NOMO-1 (cell line): ENCODE results near the gene SF3B6.
A peak's percentile ranks its signal among the peaks of the same experiment; 100 is the strongest.
"Not testable (repeated sequence)": the region's sequence is repeated elsewhere in the genome, so short reads cannot be mapped to it uniquely, and the experiment has no call there.

Source experiments
- DNase-seq, 2 experiments: peaks; one replicate each; lab custom pipeline; 2025; ENCODE audit not compliant: unreplicated experiment in 2 of 2; lab: John Stamatoyannopoulos, UW

The SF3B6 gene

DNA sequence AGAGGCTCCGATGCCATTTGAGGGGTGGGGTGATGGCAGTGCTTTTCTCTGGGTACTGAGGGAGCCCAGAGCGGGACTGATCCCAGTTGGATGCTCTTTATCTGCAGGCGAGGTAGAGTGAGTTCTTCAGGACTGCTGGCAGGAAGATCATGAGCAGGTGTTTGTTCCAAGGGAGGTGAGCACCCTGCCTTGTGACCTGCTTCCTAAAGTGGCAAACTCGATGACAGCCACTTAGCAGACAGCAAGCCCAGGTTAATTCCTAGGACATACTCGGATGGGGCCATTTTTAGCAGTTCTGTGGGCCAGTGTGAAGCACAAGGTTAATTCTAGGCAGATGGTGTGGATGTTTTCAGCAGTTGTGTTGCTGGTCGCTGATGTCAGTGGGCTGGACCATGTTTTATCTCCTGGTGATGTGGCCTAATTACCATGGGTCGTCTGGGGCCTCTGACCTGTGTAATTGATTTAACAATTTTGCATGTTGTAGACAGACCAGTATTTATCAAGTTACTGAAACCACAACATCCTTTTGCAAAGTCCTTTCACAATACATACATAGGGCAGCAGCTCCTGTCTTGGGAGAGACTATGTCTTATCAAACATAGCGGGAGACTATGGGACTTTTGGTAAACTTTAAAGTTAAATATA lies 21.6 kb downstream of the SF3B6 start:
- DNase-seq, result no peak

DNA sequence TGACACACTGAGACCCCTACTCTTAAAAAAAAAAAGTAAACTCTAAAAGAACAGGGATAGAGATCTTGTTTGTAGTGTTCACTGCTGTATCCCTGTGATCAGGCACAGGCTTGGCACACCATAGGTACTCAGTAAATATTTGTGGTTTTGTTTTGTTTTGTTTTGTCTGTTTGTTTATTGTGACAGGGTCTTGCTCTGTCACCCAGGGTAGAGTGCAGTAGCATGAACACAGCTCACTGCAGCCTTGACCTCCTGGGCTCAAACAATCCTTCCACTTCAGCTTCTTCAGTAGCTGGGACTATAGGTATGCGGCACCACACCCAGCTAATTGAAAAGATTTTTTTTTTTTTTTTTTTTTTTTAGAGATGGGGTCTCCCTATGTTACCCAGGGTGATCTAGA lies 23.2 kb downstream of the SF3B6 start:
- no peak for DNase-seq

DNA sequence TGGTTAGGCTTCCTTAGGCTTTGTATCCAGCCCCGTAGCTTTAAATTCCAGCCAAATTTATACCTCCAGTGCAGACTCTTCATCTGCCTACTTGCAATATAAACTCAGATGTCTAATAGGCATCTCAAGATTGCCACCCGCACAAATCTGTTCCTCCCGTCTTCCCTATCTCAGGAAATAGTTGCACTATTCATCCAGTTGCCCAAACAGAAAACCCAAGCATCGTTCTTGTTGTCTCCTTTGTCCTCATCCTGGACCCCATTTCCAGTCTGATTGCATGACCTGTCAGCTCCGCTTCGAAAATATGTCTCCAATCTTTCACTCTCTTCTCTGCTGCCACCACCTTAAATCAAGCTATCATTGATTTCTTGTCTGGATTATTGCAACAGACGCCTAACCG lies 24.3 kb downstream of the SF3B6 start:
- no peak for DNase-seq

DNA sequence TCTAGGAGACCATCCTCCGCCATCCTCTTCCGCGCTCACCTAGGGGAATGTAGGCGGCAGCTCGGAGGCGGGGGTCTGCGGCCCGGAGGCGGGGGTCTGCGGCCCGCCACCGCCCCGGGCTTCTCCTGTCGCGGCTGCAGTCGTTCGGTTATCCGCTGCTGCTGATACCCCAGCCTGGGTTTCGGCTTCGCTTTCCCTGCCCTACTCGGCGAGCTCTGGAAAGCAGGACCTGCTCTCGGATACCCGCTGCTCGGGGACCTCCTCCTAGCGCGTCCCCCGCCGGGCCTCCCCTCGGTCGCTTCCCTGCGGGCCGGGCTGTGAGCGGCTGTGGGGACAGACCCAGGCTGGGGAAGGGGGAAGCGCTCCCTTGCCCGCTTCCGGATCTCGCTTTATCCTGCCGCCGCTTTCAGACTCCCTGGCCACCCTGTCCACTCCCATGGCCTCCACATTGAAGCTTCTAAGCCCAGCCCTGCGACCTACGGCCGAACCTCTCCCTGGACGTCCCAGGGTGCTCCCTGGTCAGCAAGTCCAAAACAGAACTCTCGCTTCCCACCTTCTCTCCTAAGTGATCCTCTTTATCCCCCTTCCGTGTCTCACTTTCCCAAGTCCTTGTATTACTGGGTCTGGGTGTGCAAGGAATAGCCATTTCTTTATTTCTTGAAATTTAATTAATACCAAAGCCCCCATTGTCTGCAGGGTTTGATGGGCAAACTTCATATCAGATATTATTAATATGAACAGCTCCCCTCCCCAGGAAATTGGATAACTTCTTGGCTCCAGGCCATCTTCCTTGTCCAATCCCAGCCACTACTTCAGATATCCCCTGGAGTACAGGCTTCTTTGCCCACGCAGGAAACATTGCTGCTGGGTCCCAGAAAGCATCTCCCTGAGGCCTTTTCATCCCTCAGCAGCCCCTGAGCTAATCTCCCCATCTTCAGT lies 25.8 kb downstream of the SF3B6 start:
- no peak for DNase-seq

DNA sequence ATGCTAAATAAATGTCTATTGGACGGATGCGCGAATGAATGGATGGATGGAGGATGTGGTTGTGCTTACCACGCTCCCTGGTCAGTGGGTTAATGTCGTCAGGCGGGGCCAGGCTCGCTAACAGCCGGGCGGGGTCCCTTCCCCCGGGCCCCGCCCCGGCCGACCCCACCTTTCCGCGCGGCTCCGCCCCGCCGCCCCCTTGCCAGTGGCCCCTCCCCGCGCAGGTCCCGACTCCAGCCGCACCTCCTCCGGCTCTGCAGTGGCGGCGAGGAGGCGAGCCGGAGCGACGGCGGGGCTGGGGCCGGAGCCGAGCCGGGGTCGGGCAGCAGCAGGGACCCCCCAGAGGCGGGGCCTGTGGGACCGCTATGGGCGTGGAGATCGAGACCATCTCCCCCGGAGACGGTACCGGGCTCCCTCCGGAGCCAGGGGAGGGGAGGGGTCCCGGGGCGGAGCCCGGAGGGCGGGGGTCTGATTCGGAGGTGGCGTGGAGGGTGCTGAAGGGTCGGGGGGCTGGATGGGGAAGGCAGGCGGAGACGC lies 26.6 kb downstream of the SF3B6 start, which contains the start of gene FKBP1B:
TSS of gene FKBP1B (plus strand) at position 257 of the 537 bp plus-strand sequence. CDS start at position 366, 109 bp downstream.
- no peak for DNase-seq

DNA sequence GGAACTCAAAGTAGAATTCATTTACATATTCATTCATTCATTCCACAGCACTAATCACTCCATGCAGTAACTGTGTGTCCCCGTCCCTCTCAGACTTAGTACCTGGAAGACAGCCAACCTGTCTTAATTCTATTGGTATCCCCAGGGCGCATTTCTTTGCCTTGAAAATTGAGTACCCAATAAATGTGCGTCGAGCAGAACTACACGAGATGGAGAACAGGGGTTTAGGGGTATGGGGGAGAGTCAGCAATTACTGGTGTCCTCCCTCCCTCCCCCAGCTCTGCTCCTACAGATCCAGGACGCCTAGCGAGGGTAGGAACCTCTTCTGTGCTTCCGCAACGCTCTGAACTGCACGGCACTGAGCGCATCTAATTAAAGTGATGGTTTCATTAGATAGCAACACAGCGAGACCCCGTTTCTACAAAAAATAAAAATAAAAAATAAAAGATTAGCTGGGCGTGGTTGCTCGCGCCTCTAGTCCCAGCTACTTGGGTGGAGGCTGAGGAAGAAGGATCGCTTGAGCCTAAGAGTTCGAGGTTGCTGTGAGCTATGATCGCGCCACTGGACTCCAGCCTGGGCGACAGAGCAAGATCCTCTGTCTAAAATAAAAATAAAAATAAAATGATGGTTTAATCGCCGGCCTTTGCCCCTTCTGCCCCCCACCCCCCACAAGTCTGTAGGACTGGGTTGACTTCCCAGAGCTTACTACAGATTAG lies 27.2 kb downstream of the SF3B6 start:
- no peak for DNase-seq

DNA sequence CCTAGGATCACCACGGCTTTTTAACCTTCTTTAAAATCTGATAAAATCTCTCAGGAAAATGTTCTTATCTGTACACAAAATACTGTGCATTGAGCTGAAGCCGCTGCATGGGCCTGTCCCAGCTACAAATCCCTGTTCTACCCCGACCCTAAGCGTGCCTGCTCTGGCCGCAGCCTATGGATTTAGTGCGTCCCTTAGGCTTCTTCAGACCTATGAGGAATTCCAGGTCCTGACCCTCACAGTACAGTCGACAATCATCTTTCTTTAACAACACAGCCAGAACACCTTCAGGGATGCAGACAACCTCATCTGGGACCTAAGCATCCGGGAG lies 28.5 kb downstream of the SF3B6 start:
- DNase-seq, result no peak

DNA sequence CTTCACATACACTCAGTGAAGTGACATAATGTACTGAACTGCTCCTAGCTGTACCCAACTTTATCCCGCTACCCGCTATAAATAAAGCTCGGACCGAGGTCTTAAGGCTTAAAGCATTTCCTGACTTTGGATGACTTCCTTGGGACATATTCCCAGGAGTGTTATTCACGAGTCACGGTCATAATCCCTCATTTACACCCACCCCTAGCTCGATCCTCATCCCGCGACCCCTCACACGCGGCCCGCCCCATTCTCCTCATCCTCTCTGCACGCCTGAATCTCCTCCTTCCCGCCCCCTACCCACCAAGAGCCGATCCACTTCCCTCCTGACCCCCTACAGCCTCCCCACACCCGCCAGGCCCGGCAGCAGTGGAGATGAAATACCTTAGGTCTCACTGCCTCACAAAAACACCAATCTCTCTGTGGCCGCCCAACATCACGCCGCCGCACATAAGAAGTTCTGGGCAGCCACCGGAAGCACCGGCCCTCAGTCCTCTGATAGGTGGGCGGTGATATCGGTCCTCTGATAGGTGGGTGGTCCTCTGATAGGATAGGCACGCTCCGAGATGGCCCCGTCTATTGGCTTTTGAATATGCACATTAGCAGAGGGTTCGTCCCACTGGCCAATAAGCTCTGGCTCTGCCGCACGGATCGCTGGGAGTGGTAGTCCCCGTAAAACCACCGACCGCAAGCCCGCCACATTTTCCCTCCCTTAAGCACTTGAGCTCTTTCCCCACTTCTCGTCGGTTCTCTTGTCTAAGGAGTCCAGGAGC lies 29.0 kb downstream of the SF3B6 start, which contains the start of gene WDCP:
TSS of gene WDCP (minus strand) at position 462 of the 773 bp plus-strand sequence. CDS start 7,897 bp downstream, outside the sequence.
- DNase-seq, result peak; percentile 97 to 99

DNA sequence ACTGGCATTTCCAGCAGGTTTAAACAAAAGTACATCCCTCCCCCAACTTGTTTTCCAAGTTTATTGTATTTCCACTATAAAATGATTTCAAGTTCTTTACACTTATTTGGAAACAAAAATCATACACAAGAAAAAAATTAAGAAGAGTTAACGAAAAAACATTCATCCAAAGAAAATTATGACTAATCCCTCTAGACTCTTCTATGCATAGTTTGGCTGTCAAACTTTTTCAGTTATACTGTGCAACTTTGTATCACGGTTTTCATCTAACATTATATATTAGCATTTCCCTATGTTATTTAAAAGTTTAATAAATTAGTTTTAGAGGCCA lies 29.6 kb downstream of the SF3B6 start:
- DNase-seq, result no peak

DNA sequence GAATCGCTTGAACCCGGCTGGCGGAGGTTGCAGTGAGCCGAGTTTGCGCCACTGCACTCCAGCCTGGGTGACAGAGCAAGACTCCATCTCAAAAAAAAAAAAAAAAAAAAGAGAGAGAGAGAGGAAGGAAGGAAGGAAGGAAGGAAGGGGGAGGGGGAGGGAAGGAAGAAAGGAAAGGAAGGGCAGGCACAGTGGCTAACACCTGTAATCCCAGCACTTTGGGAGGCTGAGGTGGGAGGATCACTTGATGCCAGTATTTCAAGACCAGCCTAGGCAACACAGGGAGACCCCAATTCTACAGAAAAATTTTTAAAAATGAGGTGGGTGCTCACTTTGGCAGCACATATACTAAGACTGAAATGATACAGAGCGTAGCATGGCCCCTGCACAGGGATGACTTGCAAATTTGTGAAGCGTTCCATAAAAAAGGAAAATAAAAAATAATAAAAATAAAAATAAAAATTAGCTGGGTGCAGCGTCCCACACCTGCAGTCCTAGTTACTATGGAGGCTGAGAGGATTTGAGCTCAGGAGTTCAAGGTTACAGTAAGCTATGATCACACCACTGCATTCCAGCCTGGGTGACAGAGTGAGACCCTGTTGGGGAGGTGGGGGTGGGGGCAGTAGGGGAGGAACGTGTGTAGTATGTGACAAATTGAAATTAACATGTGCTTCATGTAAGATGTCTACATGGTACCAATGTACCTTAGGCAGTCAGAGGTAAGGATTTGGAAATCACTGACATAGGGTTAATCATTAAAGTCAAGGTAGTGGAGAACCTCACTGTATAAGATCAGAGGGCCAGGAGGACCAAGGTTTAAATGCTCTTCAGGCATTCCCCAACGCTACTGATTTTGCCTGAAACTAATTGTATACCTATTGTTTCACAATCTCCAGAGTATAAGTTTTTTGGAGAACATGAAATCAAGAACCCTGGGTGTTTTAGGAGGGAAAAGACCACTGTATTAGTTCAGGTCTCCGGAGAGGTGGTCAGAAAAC lies 30.3 kb downstream of the SF3B6 start:
- no peak for DNase-seq

DNA sequence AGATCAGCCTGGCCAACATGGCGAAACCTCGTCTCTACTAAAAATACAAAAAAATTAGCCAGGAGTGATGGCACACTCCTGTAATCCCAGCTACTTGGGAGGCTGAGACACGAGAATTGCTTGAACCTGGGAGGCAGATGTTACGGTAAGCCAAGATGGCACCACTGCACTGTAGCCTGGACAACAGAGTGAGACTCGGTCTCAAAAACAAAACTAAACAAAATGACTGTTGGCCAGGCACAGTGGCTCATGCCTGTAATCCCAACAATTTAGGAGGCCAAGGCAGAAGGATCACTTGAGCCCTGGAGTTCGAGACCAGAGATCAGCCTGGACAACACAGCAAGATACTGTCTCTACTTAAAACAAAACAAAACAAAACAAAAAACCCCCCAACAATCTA lies 33.0 kb downstream of the SF3B6 start:
- DNase-seq, result not testable (repeated sequence)

DNA sequence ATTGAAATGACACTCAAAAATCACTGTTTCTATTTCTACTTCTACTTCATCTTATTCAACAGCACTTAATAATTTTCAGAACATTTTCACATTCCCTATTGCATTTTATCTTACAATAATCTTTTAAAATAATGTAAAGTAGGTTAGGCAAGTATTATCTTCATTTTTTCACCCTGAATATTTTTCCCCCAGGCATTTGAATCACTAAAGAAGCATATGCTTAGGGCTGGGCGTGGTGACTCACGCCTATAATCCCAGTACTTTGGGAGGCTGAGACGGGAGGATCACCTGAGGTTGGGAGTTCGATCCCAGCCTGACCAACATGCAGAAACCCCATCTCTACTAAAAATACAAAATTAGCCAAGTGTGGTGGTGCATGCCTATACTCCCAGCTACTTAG lies 35.6 kb downstream of the SF3B6 start:
- no peak for DNase-seq

DNA sequence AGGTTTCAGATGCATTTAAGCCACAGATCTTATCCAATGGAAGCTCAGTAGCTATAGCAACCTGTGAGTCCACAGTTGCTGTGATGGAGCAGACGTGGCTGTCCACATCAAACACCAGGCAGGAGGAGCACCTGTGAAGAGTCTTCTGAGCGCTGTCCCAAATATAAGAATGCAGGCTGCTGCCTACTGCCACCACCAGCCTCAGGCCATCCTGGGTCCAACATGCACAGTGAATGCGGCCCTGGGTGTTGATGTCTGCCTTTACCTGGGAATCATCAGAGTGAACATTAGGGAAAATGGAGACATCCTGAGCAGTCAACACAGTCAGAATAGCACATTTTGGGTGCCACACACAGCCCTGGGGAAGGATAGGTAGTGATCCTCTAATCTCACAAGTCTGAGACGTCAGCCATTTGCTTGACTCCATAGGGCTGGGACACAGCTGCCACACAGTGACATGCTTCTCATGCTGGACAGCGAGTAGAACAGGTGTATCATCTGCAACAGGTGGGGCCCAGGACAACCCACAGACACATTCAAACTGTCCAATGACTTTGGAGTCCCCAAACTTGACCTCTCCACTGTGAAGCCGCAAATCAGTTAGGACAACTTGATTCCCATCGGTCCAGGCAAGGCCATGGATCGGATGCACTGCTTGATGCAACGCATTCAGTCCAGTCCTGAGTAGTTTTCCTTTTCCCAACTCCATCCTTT lies 37.2 kb downstream of the SF3B6 start:
- no peak for DNase-seq

DNA sequence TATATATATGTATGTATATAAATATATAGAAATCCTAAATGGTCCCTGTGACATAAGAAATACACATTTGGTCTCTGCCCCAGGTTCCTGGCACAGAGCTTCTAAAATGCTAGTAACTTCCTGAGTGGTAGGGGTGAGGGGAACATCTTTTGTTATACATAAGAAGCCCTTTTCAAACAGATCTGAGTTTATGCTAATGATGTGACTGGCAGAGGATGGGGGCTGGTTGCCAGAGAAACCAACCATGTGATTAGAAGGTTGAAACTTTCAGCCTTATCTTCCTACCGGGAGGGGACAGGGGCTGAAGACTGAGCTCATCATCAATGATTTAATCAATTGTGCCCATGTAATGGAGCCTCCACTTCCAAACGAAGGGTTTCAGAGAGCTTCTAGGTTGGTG lies 49.9 kb downstream of the SF3B6 start:
- no peak for DNase-seq

DNA sequence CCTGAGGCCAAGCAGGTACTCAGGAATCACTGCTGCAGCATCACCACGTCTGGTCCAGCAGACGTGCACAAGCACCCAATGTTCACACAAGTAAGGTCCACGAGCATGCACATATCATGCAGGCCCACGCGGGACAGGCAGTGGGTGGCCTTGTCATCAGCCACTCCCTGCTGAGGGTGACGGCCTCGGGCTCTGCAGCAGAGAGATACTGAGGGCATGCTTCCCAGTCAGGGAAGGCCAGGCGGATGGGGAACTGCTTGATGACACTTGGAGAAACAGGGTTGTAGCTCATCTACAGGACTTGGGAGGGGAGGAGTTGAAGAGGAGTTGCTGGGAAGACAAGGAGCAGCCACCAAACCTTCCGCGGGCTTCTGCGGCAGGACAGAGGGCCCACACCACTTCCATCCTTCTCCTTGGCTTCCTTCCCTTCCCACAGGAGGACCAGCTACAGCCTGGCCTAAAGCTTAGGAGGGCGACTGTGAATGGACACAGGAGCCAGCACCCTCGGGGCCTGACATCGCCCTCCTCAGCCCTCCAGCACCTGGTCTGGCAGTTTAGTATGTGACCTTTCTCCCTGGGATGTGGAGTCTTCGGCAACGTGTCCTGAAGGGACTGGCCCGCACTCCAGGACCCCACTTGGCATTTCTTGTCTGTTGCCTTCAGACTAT lies 51.0 kb downstream of the SF3B6 start:
- DNase-seq, result no peak

DNA sequence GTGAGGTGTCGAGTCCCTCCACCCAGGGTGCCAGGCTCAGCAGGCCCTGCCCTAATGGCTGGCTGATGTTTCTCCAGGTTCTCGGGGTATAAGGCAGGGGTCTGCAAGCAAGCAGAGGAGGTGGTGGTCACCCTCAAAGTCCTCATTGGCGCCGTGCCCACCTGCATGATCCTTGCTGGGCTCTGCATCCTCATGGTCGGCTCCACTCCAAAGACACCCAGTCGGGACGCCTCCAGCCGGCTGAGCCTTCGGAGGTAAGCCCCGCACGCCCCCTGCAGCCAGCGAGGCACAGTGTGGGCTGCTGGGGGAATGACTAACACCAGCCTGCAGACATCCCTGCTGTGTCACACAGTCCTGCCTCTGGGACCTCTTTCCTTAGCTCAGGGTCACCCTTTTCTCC lies 52.1 kb downstream of the SF3B6 start:
- DNase-seq, result no peak

DNA sequence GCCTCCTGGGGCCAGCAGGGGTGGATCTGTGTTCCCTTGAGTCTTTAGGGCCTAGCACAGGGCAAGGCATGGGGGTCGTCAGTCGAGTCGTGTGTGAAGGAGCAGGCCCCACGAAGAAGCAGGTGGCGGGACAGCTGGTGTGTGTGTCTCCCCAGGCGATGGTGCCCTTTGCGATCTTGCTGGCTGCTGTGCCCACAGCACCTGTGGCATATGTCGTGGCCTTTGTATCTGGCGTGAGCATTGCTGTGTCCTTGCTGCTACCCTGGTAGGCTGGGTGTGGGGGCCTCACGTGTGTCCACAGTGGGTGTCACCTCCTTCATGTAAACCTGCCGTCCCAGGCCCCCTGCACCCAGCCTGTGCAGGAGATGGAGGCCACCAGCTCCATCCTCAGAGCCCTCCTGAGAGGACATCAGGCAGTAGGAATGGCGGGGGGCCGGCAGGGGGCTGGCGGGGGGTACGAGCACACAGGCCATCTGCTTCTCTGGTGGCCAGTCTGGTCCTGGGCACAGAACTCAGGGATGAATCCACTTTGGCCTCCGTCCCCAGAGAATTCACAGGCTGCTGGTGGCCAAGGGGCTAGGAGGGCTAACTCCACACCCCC lies 53.1 kb downstream of the SF3B6 start:
- DNase-seq, result no peak
